Large intestine (tissue), 3 donors: Measurements from ENCODE around the gene STX4. TPM values are rescaled to one million over a fixed set of nuclear protein-coding genes. Genes with fewer than 3 reads are reported as not detected.

ENCODE experiments used
- DNase-seq, 2 donors: peaks; one replicate each; pipeline versions ENCODE4 v3.0.0 to v3.0.0-alpha.2; 2013
- H3K27ac ChIP-seq: one replicate; pipeline ENCODE4 v1.5.1; 2013; ENCODE audit warnings: low read length
- H3K27me3 ChIP-seq: 2 replicates; pipeline ENCODE4 v1.6.1; 2013; ENCODE audit warnings: low read length; ENCODE audit not compliant: control insufficient read depth, insufficient read depth
- H3K36me3 ChIP-seq: 2 replicates; pipeline ENCODE4 v1.6.1; 2013; ENCODE audit warnings: low read length; ENCODE audit not compliant: control insufficient read depth, insufficient read depth
- H3K4me1 ChIP-seq: one replicate; pipeline ENCODE4 v1.6.1; 2013; ENCODE audit warnings: low read length; ENCODE audit not compliant: control insufficient read depth, insufficient read depth
- H3K4me3 ChIP-seq: one replicate; pipeline ENCODE4 v1.5.1; 2013; ENCODE audit warnings: low read length
- H3K9me3 ChIP-seq: one replicate; pipeline ENCODE4 v1.6.1; 2013; ENCODE audit warnings: mild to moderate bottlenecking, low read depth, low read length, moderate library complexity; ENCODE audit not compliant: control insufficient read depth
- WGBS: methylation state at CpG from one replicate; pipeline ENCODE4 v1.1.5; 2013; ENCODE audit warnings: low lambda C conversion rate; ENCODE audit not compliant: insufficient coverage; 5-methylcytosine and 5-hydroxymethylcytosine counted together
- polyA plus RNA-seq: library from polyadenylated mRNA; unstranded; fragments of 120-200 nt; gene quantifications from one replicate; pipeline ENCODE4 v1.2.1, GENCODE V29; 2013

STX4 gene
- polyA plus RNA-seq, 1 donor: 76.6 TPM

DNA sequence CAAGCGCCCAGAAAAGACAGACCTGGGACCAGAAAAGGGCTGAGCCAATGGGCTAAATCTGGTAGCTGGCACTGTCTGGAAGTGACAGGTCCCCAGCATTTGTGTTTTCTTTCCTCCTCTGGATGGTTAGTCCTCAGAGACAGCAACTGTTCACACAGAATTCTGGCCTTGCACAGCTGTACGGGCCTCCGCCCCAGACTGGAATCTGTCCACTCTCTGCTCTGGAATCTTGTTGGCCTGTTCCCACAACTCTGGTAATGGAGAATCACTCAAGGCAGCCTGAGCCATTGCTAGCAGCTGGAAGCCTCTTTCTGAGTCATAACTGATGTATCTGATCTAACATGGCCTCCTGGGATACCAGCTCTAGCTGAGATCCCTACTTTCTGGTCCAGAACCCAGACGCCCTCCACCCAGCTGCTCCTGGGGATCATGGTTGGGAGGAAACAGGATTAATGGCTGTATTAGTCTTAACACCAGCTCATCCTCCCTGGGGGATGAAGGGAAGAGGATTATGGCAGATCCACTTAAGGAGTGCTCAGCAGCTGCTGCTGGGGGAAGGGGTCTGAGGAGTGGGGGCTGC lies 31.6 kb downstream of the STX4 start:
- no peak for DNase-seq
- no peaks in the 10 kb centered on the region for H3K27me3 ChIP-seq
- H3K4me1 ChIP-seq: no peaks in the 10 kb centered on the region
- H3K27ac ChIP-seq: peak overlapping the region; percentile 33
- H3K9me3 ChIP-seq: peaks cover 7% of the 10 kb centered on the region
- no peak overlapping the region for H3K4me3 ChIP-seq
- H3K36me3 ChIP-seq: peaks cover 23% of the 10 kb centered on the region
- no CpG with 5 or more reads among the region's 4 CpGs for WGBS

DNA sequence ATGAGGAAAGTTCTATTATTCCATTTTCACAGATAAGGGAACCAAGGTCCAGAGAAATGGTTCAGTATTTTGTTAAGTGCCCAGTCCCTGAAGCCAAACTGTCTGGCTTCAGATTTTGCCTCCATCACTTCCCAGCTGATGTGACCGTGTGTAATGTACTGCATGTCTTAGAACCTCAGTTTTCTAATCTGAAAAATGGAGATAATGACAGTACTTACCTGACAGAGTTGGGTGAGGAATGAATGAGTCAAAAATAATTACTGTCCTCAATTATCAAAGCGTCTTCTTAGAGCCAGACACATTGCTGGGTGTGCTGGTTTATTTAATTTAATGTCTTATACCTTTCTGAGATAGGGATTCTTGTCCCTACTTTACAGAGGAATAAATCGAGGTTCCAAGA lies 34.0 kb downstream of the STX4 start:
- Histone ChIP-seq H3K27me3 (no peaks in the 10 kb centered on the region), H3K9me3 (peaks cover 4% of the 10 kb centered on the region), H3K4me3 (no peak overlapping the region), H3K36me3 (peaks cover 6% of the 10 kb centered on the region), H3K27ac (no peak overlapping the region), H3K4me1 (peaks cover 5% of the 10 kb centered on the region)
- 100% methylated on average over 1 of the region's 3 CpGs for WGBS
- DNase-seq: no peak

DNA sequence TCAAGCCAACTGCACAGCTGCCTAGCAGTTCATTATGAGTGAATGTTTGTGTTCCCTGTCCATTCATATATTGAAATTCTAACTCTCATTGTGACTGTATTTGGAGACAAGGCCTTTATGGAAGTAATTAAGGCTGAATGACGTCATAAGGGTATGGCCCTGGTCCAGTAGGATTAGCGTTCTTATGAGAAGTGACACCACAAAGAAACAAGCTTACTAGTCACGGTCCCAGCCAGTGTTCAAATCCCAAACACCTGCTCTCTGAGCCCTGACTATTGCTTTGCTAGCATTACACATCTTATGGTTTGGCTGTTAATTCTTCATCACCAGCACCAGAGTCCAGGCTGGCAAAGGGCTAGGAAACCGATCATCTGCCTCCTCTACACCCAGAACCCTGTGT lies 38.5 kb downstream of the STX4 start:
- DNase-seq: peak in 1 of 2 donors; percentile 19
- H3K27ac ChIP-seq: no peak overlapping the region

DNA sequence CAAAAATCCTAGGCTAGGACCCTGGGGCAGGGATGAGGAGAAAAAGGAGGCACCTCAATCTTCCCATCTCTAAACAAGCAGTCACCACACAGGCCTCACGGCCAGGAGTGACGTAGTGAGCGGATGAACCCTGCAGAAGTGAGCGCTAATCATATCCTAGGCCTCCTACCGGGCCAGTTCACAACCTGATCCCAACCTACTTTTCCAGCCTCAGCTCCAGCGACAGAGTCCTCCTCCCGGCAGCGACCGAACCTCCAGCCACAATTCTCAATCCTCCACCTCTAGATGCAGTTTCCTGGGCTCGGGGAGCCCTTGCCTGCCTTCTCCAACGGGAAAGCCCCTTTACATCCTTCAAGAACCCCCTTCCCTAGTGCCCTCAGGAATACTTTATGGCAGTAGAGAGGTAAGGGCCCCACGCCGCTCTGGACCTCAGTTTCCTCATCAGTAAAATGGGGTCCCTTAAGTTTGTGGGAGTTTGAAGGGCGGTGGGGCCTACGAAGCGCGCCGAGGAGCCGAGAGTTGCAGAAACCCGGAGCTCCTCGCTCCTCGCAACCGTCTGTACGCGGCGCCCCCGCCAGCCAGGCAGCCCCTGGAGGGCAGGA lies 39.3 kb downstream of the STX4 start:
- peaks cover 11% of the 10 kb centered on the region for H3K4me1 ChIP-seq
- H3K9me3 ChIP-seq: peaks cover 4% of the 10 kb centered on the region
- peaks cover 15% of the 10 kb centered on the region for H3K36me3 ChIP-seq
- peak in 1 of 2 donors; percentile 30 for DNase-seq
- H3K27me3 ChIP-seq: no peaks in the 10 kb centered on the region
- WGBS: no CpG with 5 or more reads among the region's 27 CpGs
- H3K4me3 ChIP-seq: peak overlapping the region; percentile 88
- H3K27ac ChIP-seq: peak overlapping the region; percentile 68

More for the DNA sequence above, 38.5 kb downstream of the STX4 start:
- H3K9me3 ChIP-seq: peaks cover 2% of the 10 kb centered on the region
- no CpG with 5 or more reads among the region's 4 CpGs for WGBS
- no peak overlapping the region for H3K4me3 ChIP-seq
- peaks cover 7% of the 10 kb centered on the region for H3K36me3 ChIP-seq
- H3K4me1 ChIP-seq: peaks cover 11% of the 10 kb centered on the region
- no peaks in the 10 kb centered on the region for H3K27me3 ChIP-seq

DNA sequence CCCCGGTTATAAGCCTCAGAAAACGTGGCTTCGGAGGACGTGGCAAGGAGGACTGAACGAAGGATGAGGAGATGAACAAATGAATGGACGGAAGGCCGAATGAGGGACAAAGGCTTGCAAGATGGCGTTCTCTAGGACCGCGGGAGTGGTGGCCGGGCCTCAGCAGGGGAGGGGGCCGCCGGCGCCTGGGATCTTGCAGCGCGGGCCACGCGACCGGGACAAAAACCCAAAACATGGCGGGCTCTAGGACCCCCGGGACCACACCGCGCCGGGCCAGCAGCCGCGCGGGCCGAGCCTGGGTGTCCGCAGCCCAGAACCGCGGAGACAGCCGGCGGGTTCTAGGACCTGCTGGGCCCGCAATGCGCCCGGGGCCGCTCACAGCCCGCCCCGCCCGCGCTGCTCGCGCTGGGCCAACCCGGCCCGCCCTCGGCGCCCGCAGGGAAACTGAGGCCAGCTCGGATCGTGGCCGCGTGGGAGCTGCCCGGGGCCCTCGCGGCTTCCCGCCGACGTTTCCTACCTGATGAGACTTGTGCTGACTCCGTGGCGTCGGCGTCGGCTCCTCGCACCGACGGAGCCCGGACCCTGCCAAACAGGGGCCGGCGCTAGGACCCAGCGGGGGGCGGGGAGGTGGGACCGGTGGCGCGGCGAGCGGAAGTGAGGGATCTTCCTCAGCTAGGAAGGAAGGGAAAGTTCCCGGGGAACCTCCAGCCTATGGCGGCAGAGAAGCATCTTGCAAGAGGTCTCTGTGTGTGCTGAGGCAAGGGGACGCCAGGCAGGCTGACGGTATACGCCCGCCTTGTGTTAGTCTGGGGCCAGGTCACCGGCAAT lies 40.0 kb downstream of the STX4 start:
- H3K9me3 ChIP-seq: peaks cover 10% of the 10 kb centered on the region
- H3K4me3 ChIP-seq: peak overlapping the region; percentile 88
- H3K36me3 ChIP-seq: peaks cover 22% of the 10 kb centered on the region
- peak overlapping the region; percentile 68 for H3K27ac ChIP-seq
- peak; percentile 86 to 97 for DNase-seq
- no CpG with 5 or more reads among the region's 83 CpGs for WGBS
- H3K27me3 ChIP-seq: no peaks in the 10 kb centered on the region
- H3K4me1 ChIP-seq: peaks cover 11% of the 10 kb centered on the region

DNA sequence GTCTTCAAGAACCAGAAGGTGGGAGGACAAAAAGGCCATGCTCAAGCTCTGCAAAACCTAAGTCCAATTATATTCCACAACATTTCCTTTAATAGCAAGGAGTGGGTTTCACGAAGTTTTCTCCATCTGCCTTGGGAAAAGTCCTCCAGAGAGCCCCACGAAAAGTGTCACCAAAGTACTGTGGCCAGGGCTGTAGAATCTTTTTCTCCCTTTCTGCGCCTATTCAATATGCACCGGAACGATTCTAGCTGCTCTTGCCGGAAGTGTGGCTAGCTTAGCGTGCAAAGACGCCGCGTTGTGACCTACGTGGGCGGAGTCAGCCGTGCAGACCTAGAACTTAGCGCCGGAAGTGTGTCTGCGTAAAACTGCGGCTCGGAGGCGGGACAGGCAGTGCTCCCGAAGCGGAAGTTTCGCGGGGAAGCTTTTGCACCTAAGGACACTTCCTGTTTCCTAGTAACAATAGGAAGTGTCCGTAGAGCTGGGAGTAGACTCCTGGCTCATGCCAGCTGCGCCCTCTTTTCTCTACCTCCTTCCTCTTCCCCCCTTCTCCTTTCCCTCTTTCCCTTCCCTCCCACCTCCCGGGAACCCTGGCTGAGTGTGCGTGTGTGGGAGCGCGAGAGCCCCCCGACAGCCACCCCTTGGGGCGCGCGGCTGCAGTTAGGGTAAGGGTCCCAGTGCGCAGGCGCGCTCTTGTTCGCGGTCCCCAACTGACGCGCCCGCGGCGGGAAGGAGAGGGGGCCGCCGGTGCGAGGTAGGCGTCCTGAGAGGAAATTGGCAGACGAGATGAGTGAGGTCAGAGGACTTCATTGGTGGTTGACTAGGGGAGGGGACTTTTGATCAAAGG lies 40.8 kb downstream of the STX4 start, which contains the start of the genes ZNF646 and ZNF668:
TSS of gene ZNF646 (plus strand) at position 453 of the 844 bp plus-strand sequence. CDS start 1,903 bp downstream, outside the sequence.
TSS of gene ZNF668 (minus strand) at position 271 of the 844 bp plus-strand sequence. CDS start 9,781 bp downstream, outside the sequence.
- H3K27ac ChIP-seq: peak within 1 kb of the TSS; percentile 68
- H3K4me1 ChIP-seq: peaks cover 11% of the 10 kb centered on the region
- H3K9me3 ChIP-seq: peaks cover 10% of the 10 kb centered on the region
- DNase-seq: peak; percentile 99
- H3K4me3 ChIP-seq: peak within 1 kb of the TSS; percentile 88
- 0% methylated on average over 1 of the region's 48 CpGs for WGBS
- peaks cover 30% of the 10 kb centered on the region for H3K36me3 ChIP-seq
- H3K27me3 ChIP-seq: no peaks in the 10 kb centered on the region

DNA sequence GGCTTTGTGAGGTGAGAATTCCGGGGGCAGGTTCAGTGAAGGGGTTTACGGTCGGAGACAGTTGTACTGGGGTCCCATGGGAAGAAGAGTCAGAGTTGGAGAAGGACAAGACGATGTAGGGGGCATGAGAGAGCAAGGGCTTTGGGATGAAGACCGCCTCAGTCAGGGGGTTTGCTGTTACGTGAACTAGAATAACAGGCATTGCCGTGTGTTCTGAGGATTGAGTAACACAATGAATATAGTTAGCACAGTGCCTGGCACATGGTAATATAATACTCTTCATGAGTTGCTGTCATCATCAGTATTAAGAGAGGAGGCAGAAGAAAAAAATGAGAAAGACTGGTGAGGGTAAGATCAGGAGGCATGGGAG lies 41.4 kb downstream of the STX4 start:
- H3K4me3 ChIP-seq: peak overlapping the region; percentile 88

DNA sequence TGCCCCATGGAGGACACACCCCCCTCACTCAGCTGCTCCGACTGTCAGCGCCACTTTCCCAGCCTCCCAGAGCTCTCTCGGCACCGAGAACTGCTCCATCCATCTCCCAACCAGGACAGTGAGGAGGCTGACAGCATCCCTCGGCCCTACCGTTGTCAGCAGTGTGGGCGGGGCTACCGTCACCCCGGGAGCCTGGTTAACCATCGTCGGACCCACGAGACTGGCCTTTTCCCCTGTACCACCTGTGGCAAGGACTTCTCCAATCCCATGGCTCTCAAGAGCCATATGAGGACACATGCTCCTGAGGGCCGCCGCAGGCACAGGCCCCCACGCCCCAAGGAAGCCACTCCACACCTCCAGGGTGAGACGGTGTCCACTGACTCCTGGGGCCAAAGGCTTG lies 43.0 kb downstream of the STX4 start:
- Histone ChIP-seq H3K4me3 (no peak overlapping the region), H3K4me1 (peaks cover 11% of the 10 kb centered on the region), H3K36me3 (peaks cover 52% of the 10 kb centered on the region), H3K9me3 (peaks cover 17% of the 10 kb centered on the region), H3K27me3 (no peaks in the 10 kb centered on the region), H3K27ac (no peak overlapping the region)
- no CpG with 5 or more reads among the region's 16 CpGs for WGBS
- no peak for DNase-seq

More for the DNA sequence above, 41.4 kb downstream of the STX4 start:
- H3K27me3 ChIP-seq: no peaks in the 10 kb centered on the region
- peaks cover 37% of the 10 kb centered on the region for H3K36me3 ChIP-seq
- H3K27ac ChIP-seq: peak overlapping the region; percentile 68
- WGBS: 0% methylated on average over 3 of the region's 7 CpGs
- no peak for DNase-seq
- H3K4me1 ChIP-seq: peaks cover 11% of the 10 kb centered on the region
- H3K9me3 ChIP-seq: peaks cover 11% of the 10 kb centered on the region

DNA sequence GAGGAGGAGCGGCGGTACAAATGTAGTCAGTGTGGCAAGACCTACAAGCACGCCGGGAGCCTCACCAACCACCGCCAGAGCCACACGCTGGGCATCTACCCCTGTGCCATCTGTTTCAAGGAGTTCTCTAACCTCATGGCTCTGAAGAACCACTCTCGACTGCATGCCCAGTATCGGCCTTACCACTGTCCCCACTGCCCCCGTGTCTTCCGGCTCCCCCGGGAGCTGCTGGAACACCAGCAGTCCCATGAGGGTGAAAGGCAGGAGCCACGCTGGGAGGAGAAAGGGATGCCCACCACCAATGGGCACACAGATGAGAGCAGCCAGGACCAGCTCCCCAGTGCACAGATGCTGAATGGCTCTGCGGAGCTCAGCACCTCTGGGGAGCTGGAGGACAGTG lies 43.7 kb downstream of the STX4 start:
- H3K4me3 ChIP-seq: no peak overlapping the region
- peaks cover 17% of the 10 kb centered on the region for H3K9me3 ChIP-seq
- DNase-seq: no peak
- H3K4me1 ChIP-seq: peaks cover 9% of the 10 kb centered on the region
- no CpG with 5 or more reads among the region's 13 CpGs for WGBS
- H3K36me3 ChIP-seq: peaks cover 58% of the 10 kb centered on the region
- no peak overlapping the region for H3K27ac ChIP-seq
- H3K27me3 ChIP-seq: no peaks in the 10 kb centered on the region
